Measurements from ENCODE around the gene IFNLR1.

DNA sequence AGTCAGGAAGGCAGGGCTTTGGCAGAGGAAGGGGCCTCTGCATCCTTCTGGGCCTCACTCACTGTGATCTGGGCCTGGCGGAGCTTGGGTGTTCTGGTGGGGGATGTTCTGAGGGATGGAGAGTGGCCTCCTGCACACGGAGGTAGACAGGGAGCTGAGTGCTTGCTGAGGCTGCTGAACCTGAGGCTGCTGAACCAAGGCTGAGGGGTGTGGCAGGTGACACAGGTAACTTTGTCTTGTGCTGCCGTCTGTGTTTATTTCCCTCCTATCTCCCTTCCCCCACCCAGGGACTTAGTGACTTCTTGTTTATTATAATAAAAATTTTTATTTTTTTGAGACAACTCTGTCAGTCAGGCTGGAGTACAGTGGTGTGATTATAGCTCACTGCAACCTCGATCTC lies 37.7 kb upstream of the IFNLR1 start:
- TF ChIP-seq GATA3 (IDR thresholded peaks at IDR 0.05; ENCODE audit: low read depth, low read length): no peak
- no peak for TF ChIP-seq GATA2 (IDR thresholded peaks at IDR 0.05; ENCODE audit: low read depth, low read length)

Data from SH-SY5Y (cell line).